Measurements from ENCODE around the gene ISLR2. TPM values are rescaled to one million over a fixed set of nuclear protein-coding genes. Genes with fewer than 3 reads are reported as not detected.

The ISLR2 gene
- total RNA-seq, 1 experiment from 2014 or later, result 8.9 TPM

DNA sequence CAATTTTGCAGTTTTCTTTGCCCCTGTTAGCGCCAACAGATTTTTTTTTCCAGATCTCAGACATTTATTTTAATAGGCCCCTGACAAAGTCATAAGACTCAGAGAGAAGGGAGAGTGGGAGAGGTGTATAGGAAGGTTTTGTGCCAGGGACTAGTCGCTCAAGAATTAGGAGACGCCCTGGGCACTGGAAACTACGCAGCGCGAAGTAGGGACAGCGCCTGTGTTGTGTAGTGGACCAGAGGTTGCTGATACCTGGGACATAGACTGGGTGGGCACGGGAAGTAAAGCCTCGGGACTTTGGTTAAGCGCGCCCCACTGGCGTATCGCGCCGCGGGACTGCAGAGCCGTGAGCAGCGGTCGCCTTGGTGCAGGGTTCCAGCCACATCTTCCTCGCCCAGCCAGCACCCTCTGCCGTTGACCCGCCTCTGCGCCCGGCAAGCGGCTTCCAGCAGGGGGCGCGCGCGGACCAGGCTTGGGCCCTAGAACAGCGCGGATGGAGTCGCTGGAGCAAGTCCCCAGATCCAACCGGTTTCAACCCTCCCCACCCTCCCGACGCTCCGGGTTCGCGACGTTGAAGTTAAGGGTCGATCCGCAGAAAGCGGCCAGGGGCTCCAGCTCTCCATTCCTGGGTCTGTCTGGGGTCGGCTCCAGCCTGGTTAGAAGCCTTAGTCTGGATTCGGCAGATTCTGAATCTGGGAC lies 3.0 kb upstream of the ISLR2 start (continued):
- TF ChIP-seq ZNF281 (CRISPR knock-in tag; IDR thresholded peaks at IDR 0.05), result peak; percentile 29; the same call in 1 of the 2 replicates

- TF ChIP-seq, protein P1, sequence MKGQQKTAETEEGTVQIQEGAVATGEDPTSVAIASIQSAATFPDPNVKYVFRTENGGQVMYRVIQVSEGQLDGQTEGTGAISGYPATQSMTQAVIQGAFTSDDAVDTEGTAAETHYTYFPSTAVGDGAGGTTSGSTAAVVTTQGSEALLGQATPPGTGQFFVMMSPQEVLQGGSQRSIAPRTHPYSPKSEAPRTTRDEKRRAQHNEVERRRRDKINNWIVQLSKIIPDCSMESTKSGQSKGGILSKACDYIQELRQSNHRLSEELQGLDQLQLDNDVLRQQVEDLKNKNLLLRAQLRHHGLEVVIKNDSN (CRISPR knock-in tag; IDR thresholded peaks at IDR 0.05), result peak; percentile 2; the same call in 1 of the 2 replicates
- no peak for TF ChIP-seq NR1H2 (CRISPR knock-in tag; IDR thresholded peaks at IDR 0.05)
- H3K27me3 Mint-ChIP-seq (ENCODE audit: low read depth), result peaks cover 82% of the 10 kb centered on the region
- CTCF ChIA-PET, result interaction anchor here (0.6 to 6.0 kb wide), 26 partner anchors 8 to 486 kb away, joined by 3 to 94 read pairs (median 6); partner anchors contain the start of genes PML and STRA6
- peak overlapping the region; percentile 73 for H3K4me3 Mint-ChIP-seq
- no peaks in the 10 kb centered on the region; the same call in 1 of the 2 replicates for H3K36me3 Mint-ChIP-seq
- POLR2A ChIA-PET, result interaction anchor here (0.6 to 2.2 kb wide), 4 partner anchors 74 to 430 kb away, joined by 3 to 7 read pairs (median 4); partner anchors contain the start of genes PML and STRA6
- H3K4me1 Mint-ChIP-seq, result peaks cover 59% of the 10 kb centered on the region
- ATAC-seq, result peak; percentile 4; the same call in 1 of the 2 replicates
- no peaks in the 10 kb centered on the region for H3K9me3 Mint-ChIP-seq
- no peak overlapping the region for H3K27ac Mint-ChIP-seq
- no peak for DNase-seq (ENCODE audit: low spot score)
These were observed 2.2 kb upstream of the ISLR2 start for GRCh38 chr15:74127954-74128784.

DNA sequence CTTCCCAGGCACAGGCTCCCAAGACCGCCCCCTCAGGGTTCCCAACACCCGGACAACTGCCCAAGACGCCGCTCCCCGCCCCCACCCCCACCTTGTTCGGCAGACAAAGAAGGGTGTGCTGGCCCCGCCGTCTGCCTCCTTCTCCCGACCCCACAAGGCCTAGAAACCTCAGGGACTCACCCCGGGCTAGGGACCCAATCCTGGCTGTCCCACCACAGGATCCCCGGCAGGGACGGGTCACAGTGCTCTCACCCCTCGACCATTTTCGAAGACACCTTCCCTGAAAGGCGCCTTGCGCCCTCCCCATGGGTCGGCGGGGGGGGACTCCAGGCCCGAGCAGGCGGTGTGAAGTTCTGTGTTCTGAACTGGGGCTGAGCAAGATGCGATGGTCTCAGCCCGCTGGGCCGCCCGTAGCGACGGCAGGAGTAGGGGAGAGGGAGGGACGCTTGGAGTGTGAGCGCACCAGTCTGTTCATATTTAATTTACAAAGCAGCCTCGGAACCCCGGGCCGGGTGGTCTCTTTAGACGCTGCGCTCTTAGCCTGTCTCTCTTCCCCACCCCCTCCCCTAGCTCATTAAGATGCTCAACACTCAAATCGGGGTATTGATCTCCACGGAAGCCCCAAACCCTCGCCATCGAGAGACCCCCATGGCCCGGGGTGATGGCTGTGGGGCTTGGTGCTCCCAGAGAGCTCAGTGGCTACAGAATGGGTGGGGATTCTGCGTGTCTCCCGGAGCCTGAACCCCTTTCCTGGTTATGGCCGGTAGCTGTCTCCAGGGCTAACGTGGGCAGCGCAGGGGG lies 1.4 kb upstream of the ISLR2 start:
- ChIA-PET POLR2A (interaction anchor here (0.5 to 2.2 kb wide), 6 partner anchors 74 to 429 kb away, joined by 4 to 7 read pairs (median 4); partner anchors contain the start of gene STRA6), CTCF (interaction anchor here (0.8 to 6.0 kb wide), 29 partner anchors 7 to 262 kb away, joined by 3 to 94 read pairs (median 6); partner anchors contain the start of genes PML and STRA6)
- Mint-ChIP-seq H3K9me3 (no peaks in the 10 kb centered on the region), H3K4me1 (peaks cover 57% of the 10 kb centered on the region), H3K27me3 (ENCODE audit: low read depth) (peaks cover 90% of the 10 kb centered on the region), H3K27ac (no peak overlapping the region), H3K36me3 (no peaks in the 10 kb centered on the region; the same call in 1 of the 2 replicates), H3K4me3 (peak overlapping the region; percentile 73)
- TF ChIP-seq FOXK1 (CRISPR knock-in tag; IDR thresholded peaks at IDR 0.05) (no peak), TEAD1 (CRISPR knock-in tag; IDR thresholded peaks at IDR 0.05) (no peak), ZNF671 (CRISPR knock-in tag; IDR thresholded peaks at IDR 0.05) (no peak), MLX (CRISPR knock-in tag; IDR thresholded peaks at IDR 0.05) (no peak), TP53 (CRISPR knock-in tag; IDR thresholded peaks at IDR 0.05) (no peak), ZNF219 (CRISPR knock-in tag; IDR thresholded peaks at IDR 0.05; ENCODE audit: borderline replicate concordance) (no peak), ZNF281 (CRISPR knock-in tag; IDR thresholded peaks at IDR 0.05) (no peak), NR2C2 (CRISPR knock-in tag; IDR thresholded peaks at IDR 0.05) (no peak), NR1H2 (CRISPR knock-in tag; IDR thresholded peaks at IDR 0.05) (no peak), JAZF1 (CRISPR knock-in tag; IDR thresholded peaks at IDR 0.05) (no peak), PRRX2 (CRISPR knock-in tag; IDR thresholded peaks at IDR 0.05) (no peak), KAT7 (CRISPR knock-in tag; IDR thresholded peaks at IDR 0.05; ENCODE audit: borderline replicate concordance) (no peak), FOXJ3 (CRISPR knock-in tag; IDR thresholded peaks at IDR 0.05; ENCODE audit: borderline replicate concordance) (no peak)
- DNase-seq (ENCODE audit: low spot score) (no peak), ATAC-seq (no peak)

Data from WTC11 (cell line).